AG10803 (cell line): Measurements from ENCODE around the gene TBC1D24.

Experiments
- DNase-seq: peaks from one replicate; pipeline ENCODE4 v3.0.0; 2010; ENCODE audit warnings: low read depth
- H3K4me3 ChIP-seq: 2 replicates; pipeline ENCODE4 v1.5.1; 2011; ENCODE audit warnings: mild to moderate bottlenecking, low read length, control low read depth
- CTCF ChIP-seq: conservative IDR thresholded peaks from 2 replicates; pipeline ENCODE4 v1.5.1; 2011; ENCODE audit warnings: mild to moderate bottlenecking, low read length, control low read depth, inconsistent platforms

Gene TBC1D24

DNA sequence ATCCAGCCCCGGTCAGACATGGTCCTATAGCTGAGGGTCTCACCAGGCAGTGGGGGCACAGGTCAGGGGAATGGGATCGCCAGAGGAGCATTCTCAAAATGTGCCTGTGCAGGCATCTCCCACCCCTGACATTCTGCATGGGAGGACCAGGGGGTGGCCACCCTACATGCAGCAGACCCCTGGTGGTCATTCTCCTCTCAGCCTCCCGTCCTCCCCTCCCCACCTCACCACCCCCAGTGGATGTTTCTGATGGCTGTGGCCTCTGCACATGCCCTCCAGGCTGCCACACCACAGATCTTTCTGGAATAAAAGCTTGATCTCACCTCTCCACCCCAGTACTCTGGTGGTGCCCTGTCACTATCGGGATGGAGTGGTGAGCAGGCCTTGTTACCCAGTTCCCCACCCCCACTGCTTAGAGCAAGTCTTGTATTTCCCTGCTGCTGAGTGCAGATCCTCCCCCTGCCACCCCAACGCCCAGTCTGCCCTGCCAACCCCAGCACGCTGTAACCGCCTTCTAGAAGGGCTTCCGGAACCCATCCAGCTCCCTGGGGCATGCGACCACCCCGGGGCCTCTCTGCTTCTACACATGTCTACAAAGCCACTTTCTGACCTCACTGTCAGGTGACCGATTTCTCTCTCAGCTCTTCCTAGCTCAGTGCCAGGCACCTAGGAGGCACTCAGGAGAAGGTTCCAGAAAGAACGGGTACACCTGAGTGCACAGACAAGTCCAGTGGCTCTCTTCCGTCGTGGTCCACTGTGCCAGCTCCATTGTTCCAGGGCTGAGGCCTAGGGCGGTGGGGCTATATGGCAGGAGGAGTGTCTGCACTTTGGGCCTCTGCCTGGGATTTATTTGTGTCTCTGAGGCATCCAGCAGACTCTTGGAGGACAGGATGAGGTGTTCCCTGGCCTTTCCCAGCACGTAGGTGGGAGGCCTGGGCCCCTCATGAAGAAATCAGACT is 9.3 kb downstream of the TBC1D24 start:
- no peak for TF ChIP-seq CTCF
- no peak for DNase-seq
- peak overlapping the region; percentile 59; the same call in 1 of the 2 replicates for H3K4me3 ChIP-seq

GRCh38 chr16:2484898-2485508 is 10.1 kb downstream of the TBC1D24 start:
- H3K4me3 ChIP-seq = no peak overlapping the region
- DNase-seq = no peak
- no peak for TF ChIP-seq CTCF

DNA sequence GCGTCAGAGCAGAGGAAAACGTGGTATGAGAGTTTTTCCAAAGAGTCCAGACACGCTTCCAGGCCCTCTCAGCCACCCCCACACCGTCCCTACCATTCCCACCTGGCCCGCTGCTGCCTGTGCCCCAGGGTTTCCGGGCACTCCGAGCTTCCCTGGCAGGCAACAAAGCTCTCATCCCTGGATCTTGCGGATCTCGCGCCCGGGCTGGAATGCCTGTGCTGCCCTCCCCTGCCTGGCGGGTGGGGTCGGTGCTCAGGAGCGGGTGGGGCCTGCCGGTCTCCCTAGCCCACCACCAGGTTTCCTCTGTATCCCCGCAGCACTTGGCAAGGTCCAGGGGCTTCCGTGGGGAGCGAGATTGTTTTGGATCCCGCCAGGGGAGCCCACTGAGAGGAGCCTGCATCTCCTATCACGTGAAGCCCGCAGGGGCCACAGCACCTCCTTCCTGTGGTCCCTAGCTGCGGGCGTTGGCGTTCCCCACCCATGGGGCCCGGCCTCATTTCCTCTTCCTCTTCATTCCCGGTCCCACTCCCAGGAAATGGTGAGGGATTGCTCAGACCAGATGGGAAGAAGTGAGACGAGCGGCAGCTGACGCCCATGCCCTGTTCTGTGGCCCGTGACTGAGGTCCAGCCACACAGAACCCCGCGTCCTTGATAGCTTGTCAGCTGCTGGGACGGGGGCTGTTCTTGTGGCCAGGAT is 11.0 kb downstream of the TBC1D24 start:
- no peak for TF ChIP-seq CTCF
- no peak for DNase-seq
- H3K4me3 ChIP-seq = no peak overlapping the region

DNA sequence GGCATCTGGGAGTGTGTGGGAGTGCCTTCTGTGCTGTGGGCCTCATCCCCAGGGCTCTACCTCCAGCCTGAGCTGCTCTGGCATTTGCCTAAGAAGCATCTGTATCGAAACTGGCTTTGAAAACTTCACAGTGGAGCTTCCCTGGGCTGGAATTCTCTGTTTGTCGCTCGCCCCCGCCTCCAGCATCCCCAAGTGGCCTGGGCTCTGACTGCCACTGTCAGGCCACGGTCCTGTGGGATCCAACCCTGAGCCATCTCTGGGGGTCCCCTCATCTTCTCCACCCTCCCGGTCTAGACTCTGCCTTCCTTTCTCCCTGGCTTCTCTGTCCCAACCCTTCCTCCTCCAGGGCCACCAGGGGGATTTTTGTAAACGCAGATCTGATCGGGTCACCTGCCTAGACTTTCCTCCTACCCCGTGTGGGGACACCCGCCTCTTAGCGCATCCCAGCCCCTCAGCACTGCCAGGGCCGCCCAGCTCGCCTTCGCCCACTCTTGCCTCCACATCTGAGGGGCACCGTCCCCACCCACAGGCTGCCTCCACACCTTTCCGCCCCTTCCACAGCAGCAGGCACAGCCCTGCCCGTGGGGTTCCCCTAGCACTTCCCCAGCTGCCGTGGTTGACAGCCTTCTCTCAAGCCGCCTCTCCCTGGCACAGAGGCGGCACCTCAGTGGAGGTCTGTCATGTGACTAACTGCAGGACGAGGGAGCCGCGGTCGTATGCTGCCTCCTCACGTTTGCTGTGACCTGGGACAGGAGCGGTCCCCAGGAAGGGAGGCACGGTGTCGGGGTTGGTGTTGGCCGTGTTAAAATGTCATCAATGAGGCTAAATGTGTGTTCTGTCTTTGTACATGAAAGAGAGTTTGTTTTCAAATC is 12.0 kb downstream of the TBC1D24 start:
- no peak overlapping the region for H3K4me3 ChIP-seq
- TF ChIP-seq CTCF = no peak; the same call in 1 of the 2 replicates
- DNase-seq = no peak

DNA sequence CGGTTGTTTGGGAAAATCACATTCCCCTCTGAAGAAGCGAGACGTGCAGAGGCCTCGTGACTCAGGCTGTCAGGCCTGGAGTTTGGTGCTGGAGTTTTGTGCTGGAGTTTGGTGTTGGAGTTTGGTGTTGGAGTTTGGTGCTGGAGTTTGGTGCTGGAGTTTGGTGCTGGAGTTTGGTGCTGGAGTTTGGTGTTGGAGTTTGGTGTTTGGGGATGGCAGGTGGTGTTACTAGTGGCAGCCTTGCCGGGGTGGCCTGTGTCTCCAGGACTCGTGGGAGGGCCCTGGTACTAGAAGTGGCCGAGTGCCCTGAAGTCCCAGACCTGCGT is 12.6 kb downstream of the TBC1D24 start:
- no peak for DNase-seq
- no peak overlapping the region for H3K4me3 ChIP-seq
- no peak for TF ChIP-seq CTCF

DNA sequence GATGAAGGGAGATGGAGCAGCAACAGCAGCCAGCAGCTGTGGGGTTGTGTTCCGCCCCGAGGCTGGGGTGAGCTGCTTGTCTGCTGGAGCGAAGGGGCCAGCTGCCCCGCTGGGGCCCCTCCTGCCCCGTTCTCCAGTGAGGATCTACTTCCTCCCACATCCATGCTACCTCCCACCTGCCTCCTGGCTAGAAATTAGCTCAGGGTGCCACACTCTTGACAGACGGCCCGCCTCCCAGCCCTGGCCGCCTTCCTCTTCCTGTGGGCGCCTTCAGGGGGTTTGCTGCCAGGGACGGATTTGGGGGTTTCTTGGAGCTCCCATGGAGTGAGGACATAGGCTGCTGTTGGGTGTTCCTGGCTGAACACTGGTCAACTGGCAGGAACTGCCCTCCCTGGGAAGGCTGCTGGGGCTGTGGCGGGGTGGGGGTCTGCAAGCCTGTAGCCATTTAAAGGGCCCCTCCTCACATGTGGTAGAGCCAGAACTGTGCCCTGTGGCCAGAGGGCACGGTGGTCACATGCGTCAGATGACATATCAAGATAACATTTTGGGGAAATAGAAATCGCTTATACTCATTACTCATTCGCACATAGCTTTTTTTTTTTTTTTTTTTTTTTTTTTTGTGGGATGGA is 13.1 kb downstream of the TBC1D24 start:
- no peak overlapping the region for H3K4me3 ChIP-seq
- TF ChIP-seq CTCF = no peak
- no peak for DNase-seq
